ENCODE data around the gene MRPL34. TPM values are rescaled to one million over a fixed set of nuclear protein-coding genes. Genes with fewer than 3 reads are reported as not detected.

Gene MRPL34
- total and polyA plus RNA-seq, 9 of the 15 experiments (the other 6 are each of a cell fraction or from before 2014, with no cell fraction given): 11.5 to 256 (median 72.5) TPM

- 0 out of 2 replicates have a peak, but pooled peaks have one; percentile 9 for TF ChIP-seq ZNF511 (CRISPR knock-in tag; IDR thresholded peaks at IDR 0.05)
- TF ChIP-seq DPF2 (IDR thresholded peaks at IDR 0.05): no peak
- TF ChIP-seq KAT8 (IDR thresholded peaks at IDR 0.05; ENCODE audit: low read depth): no peak
- no peak for TF ChIP-seq DNMT1 (IDR thresholded peaks at IDR 0.05)
- TF ChIP-seq ZNF398 (CRISPR knock-in tag; IDR thresholded peaks at IDR 0.05): no peak
- no peak for TF ChIP-seq MCM5 (IDR thresholded peaks at IDR 0.05; ENCODE audit: low read depth)
- no peak for TF ChIP-seq JUNB (CRISPR knock-in tag; conservative IDR thresholded peaks at IDR 0.05)
- TF ChIP-seq RBM34 (IDR thresholded peaks at IDR 0.05; ENCODE audit: borderline replicate concordance, insufficient read depth, low read length): no peak
- no peak for TF ChIP-seq POLR2H (tag; IDR thresholded peaks at IDR 0.05; ENCODE audit: low read depth)
- no peak for TF ChIP-seq HOXB6 (CRISPR knock-in tag; IDR thresholded peaks at IDR 0.05; ENCODE audit: borderline replicate concordance)
- TF ChIP-seq ZFP30 (CRISPR knock-in tag; IDR thresholded peaks at IDR 0.05; ENCODE audit: borderline replicate concordance): no peak
- no peak for TF ChIP-seq HDAC8 (tag; IDR thresholded peaks at IDR 0.05)
- peak; percentile 24; the same call in 1 of the 2 replicates for TF ChIP-seq KDM2B (CRISPR knock-in tag; IDR thresholded peaks at IDR 0.05)
- no peak for TF ChIP-seq ZNF780A (CRISPR knock-in tag; IDR thresholded peaks at IDR 0.05)
- TF ChIP-seq ZNF318 (IDR thresholded peaks at IDR 0.05; ENCODE audit: borderline replicate concordance in 1 of 2, low read depth in 1 of 2): no peak
- TF ChIP-seq ZNF408 (CRISPR knock-in tag; IDR thresholded peaks at IDR 0.05; ENCODE audit: low read depth): no peak
Observed at GRCh38 chr19:17337675-17338432, 32.2 kb downstream of the MRPL34 start (continued).

Measured in K562 (cell line).